B cell (primary cell): ENCODE data around the gene MEPCE. TPM values are rescaled to one million over a fixed set of nuclear protein-coding genes. Genes with fewer than 3 reads are reported as not detected.

ENCODE experiments used
- ATAC-seq: fragments of 200-7000 bp; cut with Tn5 transposase; one replicate; pipeline ENCODE4 v1.10.0; 2021; ENCODE audit warnings: low read depth, mild to moderate bottlenecking, moderate number of reproducible peaks, moderate library complexity
- CTCF ChIA-PET: fragments of 350-600 bp; sonication (Branson Sonifier 250); formaldehyde crosslinking; loops from one replicate; lab custom pipeline; 2021; ENCODE audit warnings: antibody characterized with exemption, inconsistent platforms; lab: Charles Lee
- POLR2A ChIA-PET: fragments of 350-600 bp; sonication (Branson Sonifier 250); formaldehyde crosslinking; loops from one replicate; lab custom pipeline; 2021; ENCODE audit warnings: antibody characterized with exemption; lab: Charles Lee
- DNase-seq: peaks from one replicate; pipeline ENCODE4 v3.0.0; 2013
- H2AFZ ChIP-seq: 2 replicates; pipeline ENCODE4 v1.6.1; 2012; ENCODE audit warnings: mild to moderate bottlenecking, low read depth, low read length; ENCODE audit not compliant: insufficient read depth, poor library complexity, severe bottlenecking
- H3K27ac ChIP-seq, 2 donors: 1 replicate in 1 of 2; 2 replicates in 1 of 2; pipeline ENCODE4 v1.5.1; 2012 to 2013; ENCODE audit warnings: low read length in 2 of 2, mild to moderate bottlenecking in 2 of 2, moderate library complexity in 1 of 2
- H3K27me3 ChIP-seq, 4 experiments: fragments of 200-600 bp in 1 of 4; sonication (generic) in 1 of 4; replicated peaks in 1 of 4; 1 replicate in 2 of 4; 2 replicates in 2 of 4; pipeline versions ENCODE4 v1.6.1 to v1.7.0; 2013 to 2016; ENCODE audit warnings: low read length in 3 of 4, mild to moderate bottlenecking in 2 of 4, mixed read lengths in 1 of 4, moderate library complexity in 1 of 4; ENCODE audit not compliant: insufficient read depth in 4 of 4, control insufficient read depth in 3 of 4; ENCODE audit errors: control extremely low read depth in 1 of 4
- H3K36me3 ChIP-seq, 2 experiments: replicated peaks in 1 of 2; 1 replicate in 1 of 2; 2 replicates in 1 of 2; pipeline versions ENCODE4 v1.6.1 to v1.7.1; 2013; ENCODE audit warnings: low read length in 1 of 2; ENCODE audit not compliant: insufficient read depth in 2 of 2, control insufficient read depth in 1 of 2; ENCODE audit errors: control extremely low read depth in 1 of 2, extremely low read depth in 1 of 2
- H3K4me1 ChIP-seq, 2 donors: fragments of 200-600 bp in 1 of 2; sonication (generic) in 1 of 2; 1 replicate in 1 of 2; 2 replicates in 1 of 2; pipeline versions ENCODE4 v1.5.1 to v1.6.1; 2013 to 2017; ENCODE audit warnings: low read length in 2 of 2; ENCODE audit not compliant: control insufficient read depth in 2 of 2, insufficient read depth in 2 of 2
- H3K4me2 ChIP-seq: replicated peaks from 2 replicates; pipeline ENCODE3; 2012; ENCODE audit warnings: mild to moderate bottlenecking, low read depth, low read length; ENCODE audit not compliant: poor library complexity, severe bottlenecking
- H3K4me3 ChIP-seq, 5 experiments: fragments of 200-600 bp in 1 of 5; sonication (generic) in 1 of 5; 1 replicate in 3 of 5; 2 replicates in 2 of 5; pipeline versions ENCODE4 v1.5.1 to v1.7.0; 2011 to 2016; ENCODE audit warnings: low read length in 4 of 5, mild to moderate bottlenecking in 4 of 5, low read depth in 2 of 5, control low read depth in 1 of 5, moderate library complexity in 1 of 5; ENCODE audit not compliant: insufficient read depth in 1 of 5; ENCODE audit errors: control extremely low read depth in 1 of 5, extremely low read depth in 1 of 5
- H3K79me2 ChIP-seq: fragments of 200-600 bp; sonication (generic); one replicate; pipeline ENCODE4 v1.6.0; 2016; ENCODE audit warnings: low read length; ENCODE audit not compliant: control insufficient read depth, insufficient read depth
- H3K9ac ChIP-seq: fragments of 200-600 bp; sonication (generic); 2 replicates; pipeline ENCODE4 v1.6.1; 2017; ENCODE audit warnings: mild to moderate bottlenecking, low read length, moderate library complexity
- H3K9me3 ChIP-seq, 3 donors: one replicate each; pipeline versions ENCODE4 v1.6.1 to v1.7.1; 2013; ENCODE audit warnings: low read length in 2 of 3; ENCODE audit not compliant: control insufficient read depth in 2 of 3, insufficient read depth in 1 of 3; ENCODE audit errors: control extremely low read depth in 1 of 3
- H4K20me1 ChIP-seq: 2 replicates; pipeline ENCODE4 v1.6.0; 2012; ENCODE audit warnings: mild to moderate bottlenecking, low read length; ENCODE audit not compliant: insufficient read depth, control insufficient read depth, poor library complexity, severe bottlenecking
- H3K27ac Mint-ChIP-seq: one replicate; pipeline ENCODE4 v1.8.0; 2021; ENCODE audit warnings: mixed read lengths
- H3K27me3 Mint-ChIP-seq: one replicate; pipeline ENCODE4 v1.8.0; 2021; ENCODE audit warnings: mixed read lengths
- H3K4me1 Mint-ChIP-seq: one replicate; pipeline ENCODE4 v1.8.0; 2021; ENCODE audit warnings: mixed read lengths
- H3K4me3 Mint-ChIP-seq: one replicate; pipeline ENCODE4 v1.8.0; 2021; ENCODE audit warnings: mixed read lengths
- H3K9me3 Mint-ChIP-seq: one replicate; pipeline ENCODE4 v1.8.0; 2022; ENCODE audit warnings: mixed read lengths; ENCODE audit not compliant: insufficient read depth
- EZH2 ChIP-seq: IDR thresholded peaks from 2 replicates; pipeline ENCODE4 v1.6.1; 2012; ENCODE audit warnings: borderline replicate concordance, low read depth, mild to moderate bottlenecking, moderate library complexity, low read length; ENCODE audit not compliant: insufficient read depth, poor library complexity, severe bottlenecking
- WGBS: methylation state at CpG from one replicate; pipeline ENCODE4 v1.1.5; 2013; ENCODE audit warnings: missing lambda C conversion rate; ENCODE audit not compliant: insufficient coverage; 5-methylcytosine and 5-hydroxymethylcytosine counted together
- intact Hi-C: fragments of 100-400 bp; cut with micrococcal nuclease; formaldehyde crosslinking; loops from one replicate; pipeline ENCODE4 v1.10.0; 2022
- polyA plus RNA-seq: library from polyadenylated mRNA; depleted of rRNA; stranded (reverse); fragments of >200 nt; gene quantifications from 2 replicates; pipeline ENCODE4 v1.2.3, GENCODE V29; 2012
- total RNA-seq, 2 donors: library from RNA; stranded (reverse); fragments of 120-200 nt in 1 of 2; gene quantifications; 1 replicate in 1 of 2; 2 replicates in 1 of 2; pipeline versions ENCODE4 v1.2.3 to v1.2.4, GENCODE V29; 2013 to 2022
- TF ChIP-seq, protein P1 (sequence below): fragments of 200-600 bp; IDR thresholded peaks from one replicate; pipeline ENCODE4 v1.8.0; 2022; ENCODE audit warnings: antibody characterized with exemption, mild to moderate bottlenecking

The MEPCE gene
- total and polyA plus RNA-seq, 2 donors (not counting 1 experiment from before 2014, with no cell fraction given): 54.5 to 90.6 TPM

DNA sequence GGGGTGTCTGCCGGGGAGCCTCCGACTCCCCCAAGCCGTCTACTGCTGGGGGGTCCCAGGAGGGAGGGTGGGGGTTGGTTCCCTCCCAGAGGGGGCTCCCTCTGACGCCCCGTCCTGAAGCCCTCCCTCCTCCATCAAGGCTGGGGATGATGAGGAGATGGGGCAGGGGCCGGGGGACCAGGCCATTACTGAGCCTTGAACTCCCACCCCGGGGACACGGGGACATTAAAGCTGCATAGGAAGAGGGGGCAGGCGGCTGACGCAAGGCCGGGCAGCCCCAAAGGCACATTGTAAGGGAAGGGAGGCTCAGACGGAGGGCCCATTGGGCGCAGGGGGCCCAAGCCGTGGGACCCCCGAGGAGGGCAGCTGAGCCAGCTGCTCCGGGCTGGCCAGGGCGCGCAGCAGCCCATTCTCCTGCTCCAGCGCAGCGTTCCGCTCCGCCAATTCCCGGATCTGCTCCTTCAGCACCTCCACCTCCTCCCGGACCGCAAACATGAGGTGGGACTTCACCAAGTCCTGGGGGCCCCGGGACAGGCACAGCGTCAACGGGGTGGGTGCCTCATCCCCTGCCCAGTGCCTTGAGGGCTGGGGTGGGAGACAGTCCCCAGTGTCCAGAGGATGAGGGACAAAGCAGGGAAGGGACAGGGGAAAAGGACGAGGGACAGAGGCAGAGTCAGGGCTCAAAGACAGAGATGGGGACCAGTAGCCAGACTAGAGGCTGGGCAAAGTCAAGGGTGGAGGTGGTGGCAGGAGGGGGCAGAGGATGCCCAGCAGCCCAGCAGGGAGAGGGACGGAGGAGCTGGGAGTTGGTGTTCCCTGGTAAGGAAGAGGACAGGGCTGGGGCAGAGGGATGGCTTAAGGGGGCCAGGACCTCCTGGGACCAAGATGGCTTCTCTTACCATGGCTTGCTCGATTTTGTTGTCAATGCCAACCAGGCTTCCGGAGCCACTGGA is 37.3 kb downstream of the MEPCE start:
- peaks cover 25% of the 10 kb centered on the region for H3K79me2 ChIP-seq
- ChIA-PET CTCF (interaction anchor here (2.2 to 2.6 kb wide), 2 partner anchors 15 to 93 kb away, joined by 10 to 15 read pairs; no protein-coding TSS in a partner anchor), POLR2A (no interaction called here)
- H3K27ac ChIP-seq: no peak overlapping the region
- no peaks in the 10 kb centered on the region for H3K9me3 ChIP-seq
- no peak overlapping the region for H2AFZ ChIP-seq
- no peaks in the 10 kb centered on the region for H3K27me3 ChIP-seq
- ATAC-seq (no peak), DNase-seq (no peak)
- no peaks in the 10 kb centered on the region for H3K9me3 Mint-ChIP-seq
- WGBS: 95% methylated on average over 19 of the region's 32 CpGs
- peaks cover 42% of the 10 kb centered on the region for H4K20me1 ChIP-seq
- H3K27me3 Mint-ChIP-seq: no peaks in the 10 kb centered on the region
- H3K4me3 ChIP-seq: no peak overlapping the region
- H3K4me2 ChIP-seq: no peak overlapping the region
- TF ChIP-seq, protein P1, sequence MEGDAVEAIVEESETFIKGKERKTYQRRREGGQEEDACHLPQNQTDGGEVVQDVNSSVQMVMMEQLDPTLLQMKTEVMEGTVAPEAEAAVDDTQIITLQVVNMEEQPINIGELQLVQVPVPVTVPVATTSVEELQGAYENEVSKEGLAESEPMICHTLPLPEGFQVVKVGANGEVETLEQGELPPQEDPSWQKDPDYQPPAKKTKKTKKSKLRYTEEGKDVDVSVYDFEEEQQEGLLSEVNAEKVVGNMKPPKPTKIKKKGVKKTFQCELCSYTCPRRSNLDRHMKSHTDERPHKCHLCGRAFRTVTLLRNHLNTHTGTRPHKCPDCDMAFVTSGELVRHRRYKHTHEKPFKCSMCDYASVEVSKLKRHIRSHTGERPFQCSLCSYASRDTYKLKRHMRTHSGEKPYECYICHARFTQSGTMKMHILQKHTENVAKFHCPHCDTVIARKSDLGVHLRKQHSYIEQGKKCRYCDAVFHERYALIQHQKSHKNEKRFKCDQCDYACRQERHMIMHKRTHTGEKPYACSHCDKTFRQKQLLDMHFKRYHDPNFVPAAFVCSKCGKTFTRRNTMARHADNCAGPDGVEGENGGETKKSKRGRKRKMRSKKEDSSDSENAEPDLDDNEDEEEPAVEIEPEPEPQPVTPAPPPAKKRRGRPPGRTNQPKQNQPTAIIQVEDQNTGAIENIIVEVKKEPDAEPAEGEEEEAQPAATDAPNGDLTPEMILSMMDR: no peak
- no peak for TF ChIP-seq EZH2
- H3K9ac ChIP-seq: no peak overlapping the region
- H3K36me3 ChIP-seq: peaks cover 3 to 39% of the 10 kb centered on the region in 2 experiments
- peaks cover 9% of the 10 kb centered on the region for H3K4me1 Mint-ChIP-seq
- H3K27ac Mint-ChIP-seq: no peak overlapping the region
- intact Hi-C loops: no loop called here
- peaks cover 3 to 4% of the 10 kb centered on the region in 2 donors for H3K4me1 ChIP-seq
- no peak overlapping the region for H3K4me3 Mint-ChIP-seq
